T-cell (primary cell): Measurements from ENCODE around the gene GH2. TPM values are rescaled to one million over a fixed set of nuclear protein-coding genes. Genes with fewer than 3 reads are reported as not detected.

Experiments used
- ATAC-seq, 4 experiments: fragments of 200-7000 bp in 3 of 4; fragments of 150-1000 bp in 1 of 4; cut with Tn5 transposase; replicated peaks in 1 of 4; 1 replicate in 3 of 4; 2 replicates in 1 of 4; pipeline ENCODE4 v1.10.0; 2021; ENCODE audit warnings: moderate library complexity in 3 of 4, mild to moderate bottlenecking in 2 of 4, moderate number of reproducible peaks in 1 of 4
- CTCF ChIA-PET, 2 donors: fragments of 300-600 bp; sonication (Branson Sonifier 250); formaldehyde crosslinking; loops; one replicate each; lab custom pipeline; 2022; ENCODE audit warnings: antibody characterized with exemption in 2 of 2; lab: Charles Lee
- POLR2A ChIA-PET, 2 donors: fragments of 300-600 bp; sonication (Branson Sonifier 250); formaldehyde crosslinking; loops; one replicate each; lab custom pipeline; 2022; ENCODE audit warnings: antibody characterized with exemption in 2 of 2; lab: Charles Lee
- DNase-seq, 35 experiments: peaks; one replicate each; pipeline versions ENCODE4 v3.0.0 to v3.0.0-alpha.2; 2013 to 2023
- H3K27ac ChIP-seq: one replicate; pipeline ENCODE4 v1.5.1; 2013; ENCODE audit warnings: low read length
- H3K27me3 ChIP-seq, 2 experiments: replicated peaks in 1 of 2; 1 replicate in 1 of 2; 2 replicates in 1 of 2; pipeline versions ENCODE4 v1.6.1 to v1.7.0; 2013; ENCODE audit warnings: low read length in 1 of 2, mixed read lengths in 1 of 2; ENCODE audit not compliant: control insufficient read depth in 2 of 2, insufficient read depth in 2 of 2; ENCODE audit errors: extremely low read depth in 1 of 2
- H3K36me3 ChIP-seq, 2 donors: 1 replicate in 1 of 2; 2 replicates in 1 of 2; pipeline versions ENCODE4 v1.6.1 to v1.7.0; 2013; ENCODE audit warnings: low read length in 1 of 2; ENCODE audit not compliant: control insufficient read depth in 2 of 2, insufficient read depth in 1 of 2; ENCODE audit errors: extremely low read depth in 1 of 2
- H3K4me1 ChIP-seq, 2 experiments: 1 replicate in 1 of 2; 2 replicates in 1 of 2; pipeline versions ENCODE4 v1.6.1 to v1.7.0; 2013; ENCODE audit warnings: low read length in 2 of 2, mixed read lengths in 1 of 2; ENCODE audit not compliant: insufficient read depth in 2 of 2, control insufficient read depth in 1 of 2; ENCODE audit errors: extremely low read depth in 1 of 2
- H3K4me3 ChIP-seq, 2 donors: 1 replicate in 1 of 2; 2 replicates in 1 of 2; pipeline versions ENCODE4 v1.5.1 to v1.7.0; 2013; ENCODE audit warnings: mild to moderate bottlenecking in 2 of 2, low read length in 1 of 2, moderate library complexity in 1 of 2; ENCODE audit not compliant: control insufficient read depth in 1 of 2; ENCODE audit errors: extremely low read depth in 1 of 2
- H3K9me3 ChIP-seq: 2 replicates; pipeline ENCODE4 v1.7.0; 2013
- H3K27ac Mint-ChIP-seq, 2 donors: one replicate each; pipeline ENCODE4 v1.8.0; 2020 to 2021; ENCODE audit warnings: mild to moderate bottlenecking in 2 of 2, mixed read lengths in 2 of 2
- H3K27me3 Mint-ChIP-seq, 2 donors: one replicate each; pipeline ENCODE4 v1.8.0; 2021 to 2022; ENCODE audit warnings: mixed read lengths in 2 of 2
- H3K36me3 Mint-ChIP-seq: one replicate; pipeline ENCODE4 v1.8.0; 2021; ENCODE audit warnings: mixed read lengths
- H3K4me1 Mint-ChIP-seq, 3 donors: one replicate each; pipeline ENCODE4 v1.8.0; 2020 to 2022; ENCODE audit warnings: mixed read lengths in 3 of 3, mild to moderate bottlenecking in 1 of 3
- H3K4me3 Mint-ChIP-seq, 3 donors: one replicate each; pipeline ENCODE4 v1.8.0; 2020 to 2022; ENCODE audit warnings: mild to moderate bottlenecking in 3 of 3, mixed read lengths in 3 of 3, moderate library complexity in 3 of 3
- H3K9me3 Mint-ChIP-seq, 3 donors: one replicate each; pipeline ENCODE4 v1.8.0; 2020 to 2022; ENCODE audit warnings: mixed read lengths in 3 of 3
- WGBS: methylation state at CpG from one replicate; pipeline ENCODE4 v1.1.5; 2013; ENCODE audit warnings: missing lambda C conversion rate; ENCODE audit not compliant: insufficient coverage; 5-methylcytosine and 5-hydroxymethylcytosine counted together
- total RNA-seq, 35 experiments: library from RNA in 6 of 35; stranded (reverse) in 6 of 35; fragments of 120-200 nt in 1 of 35; gene quantifications; one replicate each; pipeline versions ENCODE4 v1.2.1 to v1.2.4 and lab custom pipeline; 2013 to 2026

GH2 gene
- total RNA-seq, 5 donors from 2014 or later (not counting 1 experiment from before 2014, with no cell fraction given): not detected

GRCh38 chr17:63836811-63837210, 44.9 kb downstream of the GH2 start:
- CTCF ChIA-PET: no interaction called here
- H3K4me1 Mint-ChIP-seq: peaks cover 57 to 68% (median 58%) of the 10 kb centered on the region in 3 donors

GRCh38 chr17:63835167-63835720, 46.5 kb downstream of the GH2 start:
- Mint-ChIP-seq H3K9me3 (no peaks in the 10 kb centered on the region), H3K27ac (peak overlapping the region; percentile 80 to 82), H3K27me3 (no peaks in the 10 kb centered on the region), H3K36me3 (peaks cover 46% of the 10 kb centered on the region), H3K4me1 (peaks cover 57 to 69% (median 61%) of the 10 kb centered on the region in 3 donors), H3K4me3 (peak overlapping the region in 1 of 3 donors; percentile 24)
- Histone ChIP-seq H3K27me3 (no peaks in the 10 kb centered on the region), H3K4me1 (peaks cover 26 to 75% of the 10 kb centered on the region in 2 experiments), H3K4me3 (no peak overlapping the region), H3K36me3 (peaks cover 11 to 80% of the 10 kb centered on the region in 2 donors), H3K9me3 (no peaks in the 10 kb centered on the region), H3K27ac (peak overlapping the region; percentile 34)
- POLR2A ChIA-PET: interaction anchor here in 1 of 2 donors (0.5 kb wide), 1 partner anchor 8 kb away, joined by 8 read pairs; no protein-coding TSS in a partner anchor
- DNase-seq: no peak
- ATAC-seq: no peak
- CTCF ChIA-PET: interaction anchor here (0.7 to 1.2 kb wide), 5 partner anchors 11 to 144 kb away, joined by 3 to 5 read pairs (median 3); partner anchors contain the start of genes CCDC47 (in 1 of the 2) and DDX42 (in 1 of the 2)
- WGBS: 98% methylated on average over 6 of the region's 9 CpGs

More at GRCh38 chr17:63836811-63837210, 44.9 kb downstream of the GH2 start:
- H3K9me3 Mint-ChIP-seq: no peaks in the 10 kb centered on the region
- no peak for ATAC-seq
- Histone ChIP-seq H3K27me3 (no peaks in the 10 kb centered on the region), H3K27ac (no peak overlapping the region), H3K36me3 (peaks cover 8 to 65% of the 10 kb centered on the region in 2 donors), H3K4me1 (peaks cover 31 to 75% of the 10 kb centered on the region in 2 experiments), H3K4me3 (no peak overlapping the region), H3K9me3 (no peaks in the 10 kb centered on the region)
- no peak for DNase-seq
- no peaks in the 10 kb centered on the region for H3K27me3 Mint-ChIP-seq
- WGBS: 100% methylated on average over 7 of the region's 7 CpGs
- H3K27ac Mint-ChIP-seq: peak overlapping the region; percentile 52
- POLR2A ChIA-PET: no interaction called here
- no peak overlapping the region for H3K4me3 Mint-ChIP-seq
- H3K36me3 Mint-ChIP-seq: peaks cover 32% of the 10 kb centered on the region

- H3K27me3 Mint-ChIP-seq: no peaks in the 10 kb centered on the region
- ChIA-PET POLR2A (interaction anchor here in 1 of 2 donors (0.5 kb wide), 1 partner anchor 9 kb away, joined by 8 read pairs; no protein-coding TSS in a partner anchor), CTCF (interaction anchor here (0.6 to 1.2 kb wide), 5 partner anchors 61 to 143 kb away, joined by 3 to 4 read pairs (median 3); partner anchors contain the start of genes CCDC47 (in 1 of the 2) and DDX42 (in 1 of the 2))
- ATAC-seq (peak; percentile 64 to 81 (median 68)), DNase-seq (peak in 32 of 35 experiments; percentile 37 to 77 (median 54))
- peak overlapping the region; percentile 80 to 82 for H3K27ac Mint-ChIP-seq
- Histone ChIP-seq H3K27me3 (no peaks in the 10 kb centered on the region), H3K4me3 (no peak overlapping the region), H3K27ac (peak overlapping the region; percentile 34), H3K4me1 (peaks cover 21 to 74% of the 10 kb centered on the region in 2 experiments), H3K36me3 (peaks cover 16 to 87% of the 10 kb centered on the region in 2 donors), H3K9me3 (no peaks in the 10 kb centered on the region)
- H3K4me3 Mint-ChIP-seq: no peak overlapping the region
- peaks cover 53% of the 10 kb centered on the region for H3K36me3 Mint-ChIP-seq
- no peaks in the 10 kb centered on the region for H3K9me3 Mint-ChIP-seq
- WGBS: 36% methylated on average over 7 of the region's 13 CpGs
- H3K4me1 Mint-ChIP-seq: peaks cover 61 to 72% (median 66%) of the 10 kb centered on the region in 3 donors
These were observed 47.1 kb downstream of the GH2 start for GRCh38 chr17:63834431-63835166.

GRCh38 chr17:63833741-63834373, 47.9 kb downstream of the GH2 start:
- DNase-seq: no peak
- H3K27me3 Mint-ChIP-seq: no peaks in the 10 kb centered on the region
- H3K36me3 Mint-ChIP-seq: peaks cover 59% of the 10 kb centered on the region
- Histone ChIP-seq H3K4me3 (no peak overlapping the region), H3K27me3 (no peaks in the 10 kb centered on the region), H3K4me1 (peaks cover 18 to 73% of the 10 kb centered on the region in 2 experiments), H3K27ac (no peak overlapping the region), H3K9me3 (no peaks in the 10 kb centered on the region), H3K36me3 (peaks cover 16 to 94% of the 10 kb centered on the region in 2 donors)
- no peak overlapping the region for H3K4me3 Mint-ChIP-seq
- POLR2A ChIA-PET: no interaction called here
- peak overlapping the region; percentile 68 to 70 for H3K27ac Mint-ChIP-seq
- no peaks in the 10 kb centered on the region for H3K9me3 Mint-ChIP-seq
- 96% methylated on average over 15 of the region's 15 CpGs for WGBS
- CTCF ChIA-PET: interaction anchor here in 1 of 2 donors (0.6 to 0.9 kb wide), 2 partner anchors 60 to 62 kb away, joined by 3 read pairs; partner anchors contain the start of gene CCDC47
- peaks cover 61 to 73% (median 66%) of the 10 kb centered on the region in 3 donors for H3K4me1 Mint-ChIP-seq
- no peak for ATAC-seq

- H3K27me3 ChIP-seq: no peaks in the 10 kb centered on the region
- H3K4me3 Mint-ChIP-seq: no peak overlapping the region
- no peak overlapping the region for H3K4me3 ChIP-seq
- H3K27me3 Mint-ChIP-seq: no peaks in the 10 kb centered on the region
- no peaks in the 10 kb centered on the region for H3K9me3 Mint-ChIP-seq
- CTCF ChIA-PET: interaction anchor here in 1 of 2 donors (0.9 kb wide), 1 partner anchor 60 kb away, joined by 3 read pairs; the partner anchor contains the start of gene CCDC47
- H3K9me3 ChIP-seq: no peaks in the 10 kb centered on the region
- DNase-seq (no peak), ATAC-seq (no peak)
- peaks cover 21 to 72% of the 10 kb centered on the region in 2 experiments for H3K4me1 ChIP-seq
- WGBS: 97% methylated on average over 11 of the region's 14 CpGs
- POLR2A ChIA-PET: no interaction called here
- no peak overlapping the region for H3K27ac ChIP-seq
- peaks cover 59% of the 10 kb centered on the region for H3K36me3 Mint-ChIP-seq
- peak overlapping the region in 1 of 2 donors; percentile 34 for H3K27ac Mint-ChIP-seq
- peaks cover 67 to 73% (median 67%) of the 10 kb centered on the region in 3 donors for H3K4me1 Mint-ChIP-seq
- H3K36me3 ChIP-seq: peaks cover 16 to 95% of the 10 kb centered on the region in 2 donors
These were observed 48.6 kb downstream of the GH2 start for GRCh38 chr17:63833026-63833740.
